CD4-positive, CD25-positive, alpha-beta regulatory T cell (primary cell): ENCODE results near the gene TEKT5. TPM values are rescaled to one million over a fixed set of nuclear protein-coding genes. Genes with fewer than 3 reads are reported as not detected.

ENCODE experiments used
- ATAC-seq, 2 donors: fragments of 150-1000 bp; cut with Tn5 transposase; one replicate each; pipeline ENCODE4 v1.10.0; 2021; ENCODE audit warnings: low read depth in 2 of 2, moderate number of reproducible peaks in 2 of 2, moderate library complexity in 1 of 2
- DNase-seq, 3 donors: peaks; one replicate each; pipeline versions ENCODE4 v3.0.0 to v3.0.0-alpha.2; 2012 to 2022; ENCODE audit warnings: mixed read lengths in 1 of 3
- H3K27ac ChIP-seq: one replicate; pipeline ENCODE4 v1.7.0; 2013; ENCODE audit warnings: mild to moderate bottlenecking, low read length; ENCODE audit not compliant: insufficient read depth, poor library complexity, severe bottlenecking
- H3K27me3 ChIP-seq: one replicate; pipeline ENCODE4 v1.7.0; 2013; ENCODE audit warnings: low read length; ENCODE audit not compliant: control insufficient read depth, insufficient read depth
- H3K36me3 ChIP-seq: one replicate; pipeline ENCODE4 v1.7.0; 2013; ENCODE audit warnings: mild to moderate bottlenecking, low read length, moderate library complexity; ENCODE audit not compliant: control insufficient read depth, insufficient read depth
- H3K4me1 ChIP-seq: 2 replicates; pipeline ENCODE4 v1.7.0; 2013; ENCODE audit warnings: mild to moderate bottlenecking, low read length; ENCODE audit not compliant: insufficient read depth, control insufficient read depth, poor library complexity, severe bottlenecking
- H3K4me3 ChIP-seq: one replicate; pipeline ENCODE4 v1.7.0; 2013; ENCODE audit warnings: low read depth, mild to moderate bottlenecking, low read length, moderate library complexity
- H3K9me3 ChIP-seq, 2 experiments: 1 replicate in 1 of 2; 2 replicates in 1 of 2; pipeline ENCODE4 v1.7.0; 2013; ENCODE audit warnings: low read length in 2 of 2, mild to moderate bottlenecking in 1 of 2, moderate library complexity in 1 of 2; ENCODE audit not compliant: control insufficient read depth in 2 of 2
- H3K27ac Mint-ChIP-seq, 3 donors: one replicate each; pipeline ENCODE4 v1.8.0; 2020 to 2022; ENCODE audit warnings: mild to moderate bottlenecking in 3 of 3, mixed read lengths in 3 of 3, moderate library complexity in 2 of 3
- H3K27me3 Mint-ChIP-seq: one replicate; pipeline ENCODE4 v1.8.0; 2022; ENCODE audit warnings: mild to moderate bottlenecking, mixed read lengths
- H3K36me3 Mint-ChIP-seq: one replicate; pipeline ENCODE4 v1.8.0; 2020; ENCODE audit warnings: mixed read lengths
- H3K4me1 Mint-ChIP-seq, 4 donors: one replicate each; pipeline ENCODE4 v1.8.0; 2020 to 2022; ENCODE audit warnings: mixed read lengths in 4 of 4, mild to moderate bottlenecking in 1 of 4
- H3K4me3 Mint-ChIP-seq, 4 donors: one replicate each; pipeline ENCODE4 v1.8.0; 2020 to 2022; ENCODE audit warnings: mild to moderate bottlenecking in 4 of 4, mixed read lengths in 4 of 4, moderate library complexity in 3 of 4
- H3K9me3 Mint-ChIP-seq, 7 donors: one replicate each; pipeline ENCODE4 v1.8.0; 2020 to 2022; ENCODE audit warnings: mixed read lengths in 7 of 7, mild to moderate bottlenecking in 3 of 7, moderate library complexity in 2 of 7
- polyA plus RNA-seq, 4 donors: library from polyadenylated mRNA; unstranded; fragments of 300-500 nt; fragmentation: Illumina TruSeq; gene quantifications; one replicate each; pipeline ENCODE4 v1.2.3, GENCODE V29; 2021
- total RNA-seq: library from RNA; stranded (reverse); gene quantifications from one replicate; pipeline ENCODE4 v1.2.3, GENCODE V29; 2022

TEKT5 gene
- total and polyA plus RNA-seq, 5 donors from 2014 or later = 0.24 TPM; not detected in 4

DNA sequence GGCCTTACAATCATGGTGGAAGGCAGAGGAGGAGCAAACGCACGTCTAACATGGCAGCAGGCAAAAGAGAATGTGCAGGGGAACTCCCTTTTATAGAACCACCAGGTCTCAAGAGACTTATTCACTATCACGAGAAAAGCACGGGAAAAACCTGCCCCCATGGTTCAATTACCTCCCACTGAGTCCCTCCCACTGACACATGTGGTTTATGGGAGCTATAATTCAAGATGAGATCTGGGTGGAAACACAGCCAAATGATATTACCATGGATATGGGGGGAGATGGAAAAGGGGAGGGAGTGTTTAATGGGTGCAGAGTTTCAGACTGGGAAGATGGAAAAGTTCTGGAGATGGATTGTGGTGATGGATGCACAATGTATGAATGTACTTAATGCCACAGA lies 23.0 kb downstream of the TEKT5 start:
- Mint-ChIP-seq H3K27ac (no peak overlapping the region), H3K36me3 (no peaks in the 10 kb centered on the region), H3K4me1 (no peaks in the 10 kb centered on the region), H3K4me3 (no peak overlapping the region), H3K9me3 (peaks cover 0 to 2% (median 0%) of the 10 kb centered on the region in 7 donors), H3K27me3 (peaks cover 4% of the 10 kb centered on the region)
- Histone ChIP-seq H3K9me3 (no peaks in the 10 kb centered on the region), H3K36me3 (no peaks in the 10 kb centered on the region), H3K4me1 (no peaks in the 10 kb centered on the region), H3K4me3 (no peak overlapping the region), H3K27me3 (no peaks in the 10 kb centered on the region), H3K27ac (no peak overlapping the region)
- ATAC-seq = no peak
- no peak for DNase-seq

DNA sequence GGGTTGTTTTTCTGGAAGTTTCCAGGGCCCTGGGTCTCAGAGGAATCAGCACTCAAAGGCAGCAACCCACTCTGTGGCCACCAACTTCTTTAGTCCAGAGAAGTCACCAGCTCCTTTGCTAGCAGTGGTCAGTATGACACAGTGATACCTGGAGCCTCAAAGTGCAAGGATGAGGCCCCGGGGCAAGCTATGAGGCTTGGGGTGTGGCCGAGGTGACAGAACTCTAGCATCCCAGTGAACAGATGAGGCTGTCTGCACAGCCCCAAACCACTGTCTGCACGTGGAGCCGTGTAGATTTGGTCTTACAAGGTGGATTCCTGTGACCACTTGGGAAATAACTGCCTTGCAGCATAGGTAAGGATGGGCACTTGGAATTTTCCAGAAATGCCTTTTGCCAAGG lies 24.9 kb downstream of the TEKT5 start:
- Histone ChIP-seq H3K4me1 (no peaks in the 10 kb centered on the region), H3K36me3 (no peaks in the 10 kb centered on the region), H3K4me3 (no peak overlapping the region), H3K27me3 (no peaks in the 10 kb centered on the region), H3K9me3 (no peaks in the 10 kb centered on the region), H3K27ac (no peak overlapping the region)
- Mint-ChIP-seq H3K27ac (no peak overlapping the region), H3K4me3 (no peak overlapping the region), H3K36me3 (no peaks in the 10 kb centered on the region), H3K27me3 (peaks cover under 1% of the 10 kb centered on the region), H3K4me1 (no peaks in the 10 kb centered on the region), H3K9me3 (peaks cover 0 to 2% (median 0%) of the 10 kb centered on the region in 7 donors)
- ATAC-seq (no peak), DNase-seq (no peak)

DNA sequence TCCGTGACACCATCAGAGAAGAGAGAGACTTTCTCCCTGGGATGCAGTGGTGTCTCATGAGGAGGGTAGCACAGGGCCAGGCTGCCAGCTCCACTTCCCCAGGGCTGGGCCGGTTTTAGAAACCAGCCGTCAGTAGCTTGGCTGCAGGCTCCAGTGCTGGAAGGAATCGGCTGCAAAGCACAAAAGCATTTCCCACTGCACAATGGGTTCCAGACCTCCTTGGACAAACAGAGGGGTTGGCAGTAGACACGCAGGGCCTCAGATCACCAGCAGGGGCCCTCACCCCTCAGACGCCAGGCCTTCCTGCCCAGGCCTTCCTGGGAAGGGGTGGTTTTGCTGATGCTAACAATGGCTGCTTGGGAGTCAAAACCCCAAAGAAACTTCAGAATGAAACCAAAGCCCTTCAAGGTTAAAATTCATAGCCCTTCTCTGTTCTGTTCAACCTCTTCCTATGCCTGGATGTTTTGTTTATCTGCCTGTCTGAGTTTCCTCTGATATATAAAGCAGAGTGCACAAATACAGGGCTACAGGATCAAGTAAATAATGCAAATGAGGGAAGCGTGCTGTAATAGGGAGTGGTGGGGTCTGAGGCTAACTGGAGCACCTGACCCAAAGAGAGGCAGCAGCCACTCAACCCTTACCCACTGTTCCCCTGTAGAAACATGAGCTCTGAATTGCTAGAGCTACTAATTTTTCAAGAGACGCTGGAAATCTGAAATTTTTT lies 26.2 kb downstream of the TEKT5 start:
- Histone ChIP-seq H3K27ac (no peak overlapping the region), H3K27me3 (no peaks in the 10 kb centered on the region), H3K36me3 (no peaks in the 10 kb centered on the region), H3K9me3 (no peaks in the 10 kb centered on the region), H3K4me1 (no peaks in the 10 kb centered on the region), H3K4me3 (no peak overlapping the region)
- Mint-ChIP-seq H3K9me3 (peaks cover 0 to 2% (median 0%) of the 10 kb centered on the region in 7 donors), H3K27me3 (no peaks in the 10 kb centered on the region), H3K4me3 (no peak overlapping the region), H3K4me1 (no peaks in the 10 kb centered on the region), H3K27ac (no peak overlapping the region), H3K36me3 (no peaks in the 10 kb centered on the region)
- ATAC-seq = no peak
- DNase-seq = peak in 1 of 3 donors; percentile 8

DNA sequence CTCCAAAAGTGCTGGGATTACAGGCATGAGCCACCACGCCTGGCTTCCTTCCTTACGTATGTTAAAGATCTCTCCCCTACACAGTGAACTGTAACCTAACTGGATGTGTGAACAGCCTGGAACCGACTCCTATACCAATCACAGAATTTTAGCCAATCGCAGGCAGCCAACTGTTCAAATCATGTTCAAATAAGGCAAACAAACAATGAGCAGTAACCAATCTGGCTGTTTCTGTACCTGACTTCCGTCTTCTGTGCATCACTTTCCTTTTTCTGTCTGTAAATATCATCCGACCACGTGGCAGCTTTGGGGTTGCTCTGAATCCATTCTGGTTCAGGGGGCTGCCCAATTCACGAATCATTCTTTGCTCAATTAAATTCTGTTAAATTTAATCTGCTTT lies 27.5 kb downstream of the TEKT5 start:
- no peaks in the 10 kb centered on the region for H3K4me1 Mint-ChIP-seq
- H3K27ac ChIP-seq = no peak overlapping the region
- no peak overlapping the region for H3K27ac Mint-ChIP-seq
- H3K36me3 ChIP-seq = no peaks in the 10 kb centered on the region
- H3K4me3 Mint-ChIP-seq = no peak overlapping the region
- no peaks in the 10 kb centered on the region for H3K9me3 ChIP-seq
- no peaks in the 10 kb centered on the region for H3K4me1 ChIP-seq
- no peak overlapping the region for H3K4me3 ChIP-seq
- ATAC-seq (no peak), DNase-seq (no peak)
- peaks cover 4% of the 10 kb centered on the region for H3K27me3 Mint-ChIP-seq
- no peaks in the 10 kb centered on the region for H3K27me3 ChIP-seq
- H3K9me3 Mint-ChIP-seq = peaks cover 0 to 2% (median 0%) of the 10 kb centered on the region in 7 donors
- H3K36me3 Mint-ChIP-seq = no peaks in the 10 kb centered on the region

GRCh38 chr16:10666291-10666690 lies 28.4 kb downstream of the TEKT5 start:
- Histone ChIP-seq H3K9me3 (no peaks in the 10 kb centered on the region), H3K4me3 (no peak overlapping the region), H3K27me3 (no peaks in the 10 kb centered on the region), H3K4me1 (no peaks in the 10 kb centered on the region), H3K36me3 (no peaks in the 10 kb centered on the region), H3K27ac (no peak overlapping the region)
- DNase-seq = no peak
- H3K36me3 Mint-ChIP-seq = no peaks in the 10 kb centered on the region
- H3K27ac Mint-ChIP-seq = no peak overlapping the region
- no peak overlapping the region for H3K4me3 Mint-ChIP-seq
- peaks cover 4% of the 10 kb centered on the region for H3K27me3 Mint-ChIP-seq
- peaks cover 0 to 2% (median 0%) of the 10 kb centered on the region in 7 donors for H3K9me3 Mint-ChIP-seq
- ATAC-seq = no peak
- H3K4me1 Mint-ChIP-seq = no peaks in the 10 kb centered on the region

DNA sequence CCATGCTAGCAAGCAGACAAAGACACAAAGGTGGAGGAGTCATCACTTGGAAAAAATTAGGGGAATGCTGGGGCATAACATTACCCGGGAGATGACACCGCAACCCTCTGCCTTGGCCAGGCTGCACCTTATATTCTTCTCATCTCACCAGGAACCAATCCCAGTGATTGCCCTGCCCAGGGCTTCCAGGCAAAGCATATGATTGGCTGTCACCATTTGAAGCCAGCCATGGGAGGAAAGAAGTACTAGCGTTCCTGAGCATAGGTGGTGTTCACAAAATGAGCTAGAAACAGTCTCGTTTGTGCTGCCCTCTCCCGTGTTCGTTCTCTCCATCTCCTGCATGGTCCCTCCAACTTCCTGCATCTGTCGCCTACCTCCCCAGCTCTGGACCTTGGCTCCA lies 29.6 kb downstream of the TEKT5 start:
- no peaks in the 10 kb centered on the region for H3K4me1 ChIP-seq
- H3K27ac ChIP-seq = no peak overlapping the region
- H3K4me3 ChIP-seq = no peak overlapping the region
- no peaks in the 10 kb centered on the region for H3K27me3 ChIP-seq
- ATAC-seq (no peak), DNase-seq (no peak)
- no peaks in the 10 kb centered on the region for H3K36me3 ChIP-seq
- H3K4me1 Mint-ChIP-seq = no peaks in the 10 kb centered on the region
- H3K27me3 Mint-ChIP-seq = peaks cover 8% of the 10 kb centered on the region
- no peak overlapping the region for H3K4me3 Mint-ChIP-seq
- H3K9me3 ChIP-seq = no peaks in the 10 kb centered on the region
- peaks cover 0 to 2% (median 0%) of the 10 kb centered on the region in 7 donors for H3K9me3 Mint-ChIP-seq
- no peaks in the 10 kb centered on the region for H3K36me3 Mint-ChIP-seq
- H3K27ac Mint-ChIP-seq = no peak overlapping the region

GRCh38 chr16:10664720-10665126 lies 30.0 kb downstream of the TEKT5 start:
- Mint-ChIP-seq H3K27ac (no peak overlapping the region), H3K4me3 (no peak overlapping the region), H3K9me3 (peaks cover 0 to 2% (median 0%) of the 10 kb centered on the region in 7 donors), H3K36me3 (no peaks in the 10 kb centered on the region), H3K4me1 (no peaks in the 10 kb centered on the region), H3K27me3 (peaks cover 8% of the 10 kb centered on the region)
- Histone ChIP-seq H3K4me1 (no peaks in the 10 kb centered on the region), H3K27me3 (no peaks in the 10 kb centered on the region), H3K4me3 (no peak overlapping the region), H3K9me3 (no peaks in the 10 kb centered on the region), H3K36me3 (no peaks in the 10 kb centered on the region), H3K27ac (no peak overlapping the region)
- no peak for DNase-seq
- no peak for ATAC-seq

DNA sequence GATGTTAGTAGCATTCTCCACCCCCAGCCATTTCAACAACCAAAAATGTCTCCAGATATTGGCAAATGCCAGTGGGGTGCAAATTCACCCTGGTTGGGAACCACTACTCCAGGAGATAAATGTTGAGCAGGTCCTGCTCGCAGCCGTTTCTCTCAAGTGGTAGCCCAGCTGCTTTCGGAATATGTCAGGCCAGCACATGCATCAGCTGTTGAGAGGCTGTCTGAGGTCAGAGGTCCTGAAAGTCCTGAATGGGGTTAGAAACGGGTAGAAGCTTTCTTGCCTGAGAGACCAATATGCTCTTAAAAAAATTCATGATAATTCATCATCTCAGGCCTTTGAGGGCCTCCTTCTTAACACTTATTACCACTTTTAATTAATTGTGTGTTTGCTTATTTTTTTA lies 31.0 kb downstream of the TEKT5 start:
- Mint-ChIP-seq H3K9me3 (peaks cover 0 to 2% (median 0%) of the 10 kb centered on the region in 7 donors), H3K27ac (peak overlapping the region in 1 of 3 donors; percentile 49), H3K4me1 (no peaks in the 10 kb centered on the region), H3K36me3 (no peaks in the 10 kb centered on the region), H3K27me3 (peaks cover 8% of the 10 kb centered on the region), H3K4me3 (no peak overlapping the region)
- Histone ChIP-seq H3K4me1 (no peaks in the 10 kb centered on the region), H3K4me3 (no peak overlapping the region), H3K9me3 (no peaks in the 10 kb centered on the region), H3K27me3 (no peaks in the 10 kb centered on the region), H3K36me3 (no peaks in the 10 kb centered on the region), H3K27ac (no peak overlapping the region)
- DNase-seq (no peak), ATAC-seq (no peak)
